DMS53 treated with DMSO at 0.1 percent for 48 hours (cell line): ENCODE data around the gene C13orf42.

ENCODE experiments used
- DNase-seq: peaks from one replicate; lab custom pipeline; 2025; ENCODE audit not compliant: unreplicated experiment; lab: John Stamatoyannopoulos, UW

Gene C13orf42

DNA sequence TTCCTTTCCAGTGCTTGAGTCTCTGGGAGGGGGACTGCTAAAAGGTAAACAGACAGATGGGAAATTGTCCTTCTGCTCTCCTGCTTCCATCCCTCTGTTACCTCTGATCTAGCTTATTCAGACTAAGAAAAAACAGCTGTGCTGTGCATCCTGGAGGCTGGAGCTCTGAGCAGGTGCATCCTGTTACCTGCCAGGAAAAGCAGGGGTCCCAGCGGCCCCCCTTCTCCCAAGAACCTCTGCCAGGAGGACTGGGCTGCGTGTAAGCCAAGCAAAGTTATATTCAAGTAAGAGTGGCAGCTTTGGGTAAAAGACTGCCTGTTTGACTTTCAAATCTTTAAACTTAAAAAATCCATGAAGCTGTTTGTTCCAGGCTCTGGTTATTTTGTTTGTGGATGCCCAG, 75.1 kb downstream of the C13orf42 start:
- DNase-seq: peak; percentile 38

GRCh38 chr13:51035469-51035868, 75.6 kb downstream of the C13orf42 start:
- DNase-seq: peak; percentile 36

DNA sequence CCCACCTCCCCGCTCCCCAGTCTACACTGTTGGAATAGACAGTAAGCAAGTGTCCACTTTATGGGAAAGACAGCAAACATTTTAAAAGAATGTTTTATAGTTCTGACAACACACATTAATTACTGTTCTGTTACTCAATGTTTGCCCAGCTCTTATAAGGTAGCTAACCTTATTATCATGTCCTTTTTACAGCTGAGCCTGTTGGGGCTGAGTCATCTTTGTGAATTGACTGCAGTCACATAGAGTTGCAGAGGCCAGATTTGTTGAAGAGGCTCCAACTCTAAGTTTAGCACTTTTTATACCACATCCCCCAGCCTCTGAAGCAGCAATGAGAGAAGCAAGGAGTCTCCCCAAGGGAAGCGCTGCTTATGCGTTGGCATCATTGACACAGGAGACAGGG, 76.2 kb downstream of the C13orf42 start:
- DNase-seq: peak; percentile 86

DNA sequence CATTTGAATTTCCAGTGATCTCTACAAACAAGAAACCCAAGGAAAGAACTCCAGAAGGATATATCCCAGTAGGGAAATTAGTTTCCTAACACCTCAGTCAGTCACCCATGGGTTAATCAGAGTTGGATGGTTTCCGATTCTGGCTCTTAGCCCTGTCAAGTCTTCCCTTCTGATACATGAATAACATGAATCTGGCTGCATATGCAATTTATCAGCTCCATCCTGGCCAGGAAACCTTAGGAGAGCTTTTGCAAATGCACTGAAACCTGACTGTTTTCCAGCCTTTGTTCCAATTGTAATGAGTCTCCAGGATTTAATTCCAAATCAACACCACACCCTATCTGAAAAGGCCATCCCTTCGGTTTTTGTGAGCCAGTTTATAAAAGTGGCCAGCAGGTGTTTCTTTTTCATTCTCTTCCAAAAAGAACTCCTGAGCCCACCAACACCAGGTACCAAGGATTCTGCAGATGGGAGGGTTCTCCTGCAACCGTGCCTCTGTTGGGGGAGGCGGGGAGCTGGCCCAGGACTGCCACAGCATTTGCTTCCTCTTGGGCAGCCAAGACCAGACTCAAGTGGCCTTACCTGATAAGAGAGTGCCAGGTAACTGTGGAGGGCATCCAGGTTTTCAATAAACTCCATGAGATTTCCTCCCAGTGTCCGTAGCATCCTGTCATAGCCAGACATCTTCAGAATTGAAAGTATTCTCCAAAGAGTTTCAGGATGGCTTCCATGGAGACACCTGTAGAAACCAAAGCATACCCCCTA, 77.5 kb downstream of the C13orf42 start:
- no peak for DNase-seq

DNA sequence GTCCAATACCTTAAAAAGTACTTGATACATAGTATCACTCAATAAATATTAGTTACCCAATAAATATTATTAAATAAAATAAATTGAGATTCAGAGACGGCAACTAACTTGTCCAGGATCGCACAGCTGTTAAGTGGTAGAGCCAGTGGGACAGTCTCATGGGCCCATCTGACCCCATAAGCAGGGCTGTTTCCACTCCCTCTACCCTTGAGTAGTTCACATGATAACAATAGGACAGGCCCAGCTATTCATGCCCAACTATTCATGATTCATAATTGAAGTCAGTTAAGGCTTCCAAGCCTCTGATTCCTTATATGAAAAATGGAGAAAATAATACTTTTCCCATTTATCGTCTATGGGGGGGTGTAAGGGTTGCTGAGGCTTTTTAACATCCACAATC, 78.2 kb downstream of the C13orf42 start:
- no peak for DNase-seq
